ENCODE results near the gene PRRG2. TPM values are rescaled to one million over a fixed set of nuclear protein-coding genes. Genes with fewer than 3 reads are reported as not detected.

The PRRG2 gene
- total and polyA plus RNA-seq, 9 of the 15 experiments (the other 6 are each of a cell fraction or from before 2014, with no cell fraction given): 0.06 to 1.1 (median 0.33) TPM

- TF ChIP-seq ZNF174 (CRISPR knock-in tag; IDR thresholded peaks at IDR 0.05) (no peak), RBM22 (IDR thresholded peaks at IDR 0.05; ENCODE audit: low read depth, low read length, poor library complexity, severe bottlenecking) (peak; percentile 53), ELK3 (CRISPR knock-in tag; IDR thresholded peaks at IDR 0.05) (no peak), MCM5 (IDR thresholded peaks at IDR 0.05; ENCODE audit: low read depth) (no peak), FOXJ3 (CRISPR knock-in tag; IDR thresholded peaks at IDR 0.05) (no peak), DPF2 (IDR thresholded peaks at IDR 0.05) (peak; percentile 73), GTF2B (IDR thresholded peaks at IDR 0.05; ENCODE audit: extremely low read depth, insufficient read length) (peak; percentile 64), ZNF551 (CRISPR knock-in tag; IDR thresholded peaks at IDR 0.05) (no peak), FOXO4 (CRISPR knock-in tag; IDR thresholded peaks at IDR 0.05) (no peak), SP2 (IDR thresholded peaks at IDR 0.05; ENCODE audit: extremely low read depth, low read depth, low read length, poor library complexity, severe bottlenecking) (no peak), NKRF (IDR thresholded peaks at IDR 0.05; ENCODE audit: borderline replicate concordance) (peak; percentile 79), DNMT1 (IDR thresholded peaks at IDR 0.05) (no peak), TFAM (CRISPR knock-in tag; conservative IDR thresholded peaks at IDR 0.05) (no peak), MCM7 (IDR thresholded peaks at IDR 0.05) (no peak), ARID2 (IDR thresholded peaks at IDR 0.05) (no peak), CHD4 (IDR thresholded peaks at IDR 0.05; ENCODE audit: insufficient read depth, insufficient replicate concordance, low read depth, low read length, poor library complexity, severe bottlenecking) (peak; percentile 20), BRD4 (IDR thresholded peaks at IDR 0.05) (peak; percentile 63; the same call in 1 of the 2 replicates), ARHGAP35 (IDR thresholded peaks at IDR 0.05; ENCODE audit: partially characterized antibody) (no peak), RFX5 (IDR thresholded peaks at IDR 0.05; ENCODE audit: low read depth, low read length) (no peak), MTA1 (IDR thresholded peaks at IDR 0.05; ENCODE audit: borderline replicate concordance) (no peak), PYGO2 (tag; IDR thresholded peaks at IDR 0.05) (no peak)
Measured at GRCh38 chr19:49590071-49590970, 9.2 kb downstream of the PRRG2 start (continued).
